ENCODE measurements around the gene ADAMTS17.

ADAMTS17 gene

DNA sequence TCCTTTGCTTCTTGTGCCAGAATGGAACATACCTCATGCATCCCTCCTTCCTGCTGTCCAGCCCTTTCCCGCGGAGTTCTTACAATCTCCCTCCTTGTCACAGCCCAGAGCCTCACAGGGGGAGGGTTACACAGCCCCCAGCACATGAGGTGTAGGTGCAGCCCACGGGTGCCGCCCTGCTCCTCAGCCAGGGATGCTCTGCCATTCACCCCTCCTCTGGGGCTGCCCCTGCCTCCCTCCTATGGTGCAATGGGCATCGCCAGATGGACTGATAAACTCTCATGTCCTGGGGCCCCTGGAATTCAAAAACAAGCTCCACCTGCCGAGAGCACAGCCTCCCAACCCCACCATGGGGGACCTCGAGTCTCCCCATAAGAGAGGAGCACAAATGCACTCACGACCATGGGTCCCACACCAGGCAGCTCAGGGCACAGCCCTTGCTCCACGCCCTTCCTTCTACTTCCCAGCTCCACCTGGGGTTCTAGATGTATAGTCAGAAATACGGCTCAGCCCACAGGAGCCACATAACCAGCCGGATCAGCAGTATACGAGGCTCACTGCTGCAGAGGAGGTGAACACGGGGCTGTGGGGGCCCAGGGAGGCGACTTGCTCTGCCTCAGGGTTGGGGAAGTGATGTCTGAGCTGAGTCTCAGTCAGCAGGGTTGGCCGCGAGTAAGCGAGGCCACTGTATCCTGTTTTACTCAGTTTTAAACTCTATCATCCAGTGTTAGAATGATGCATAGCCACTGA, 338.8 kb downstream of the ADAMTS17 start:
- Mint-ChIP-seq H3K4me1 (no peaks in the 10 kb centered on the region), H3K27ac (ENCODE audit: low read depth) (no peak overlapping the region), H3K27me3 (no peaks in the 10 kb centered on the region), H3K4me3 (no peak overlapping the region), H3K9me3 (no peaks in the 10 kb centered on the region), H3K36me3 (ENCODE audit: insufficient read depth) (no peaks in the 10 kb centered on the region)
- DNase-seq (ENCODE audit: low spot score in 2 of 2) (no peak), ATAC-seq (replicated peaks; ENCODE audit: extremely low read depth, poor library complexity, severe bottlenecking) (no peak)

DNA sequence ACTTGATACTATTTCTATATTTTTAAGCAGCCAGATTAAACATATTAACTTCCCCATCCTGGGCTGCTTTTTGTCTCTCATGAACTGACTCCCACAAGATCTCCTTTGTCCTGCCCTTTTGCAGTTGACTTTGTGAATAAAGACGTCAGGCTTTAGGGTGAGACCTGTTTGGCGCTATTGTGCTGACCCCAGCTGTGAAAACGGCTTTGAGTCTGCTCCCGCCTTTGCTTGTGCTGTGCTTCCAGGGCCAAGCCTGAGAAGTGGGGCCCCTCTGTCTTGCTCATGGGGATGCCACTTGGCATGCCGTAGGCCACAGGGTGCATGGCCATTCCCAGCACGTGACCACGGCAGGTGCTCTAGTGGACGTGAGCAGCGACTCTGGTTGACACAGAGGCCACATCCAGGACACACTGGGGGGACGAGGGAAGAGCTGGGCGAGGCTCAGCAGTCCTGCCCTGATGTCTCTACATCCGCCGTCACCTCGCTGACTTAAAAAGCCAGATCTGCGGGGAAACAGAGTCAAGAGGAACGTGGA, 339.6 kb downstream of the ADAMTS17 start:
- H3K4me1 Mint-ChIP-seq, result no peaks in the 10 kb centered on the region
- no peaks in the 10 kb centered on the region for H3K36me3 Mint-ChIP-seq (ENCODE audit: insufficient read depth)
- ATAC-seq (replicated peaks; ENCODE audit: extremely low read depth, poor library complexity, severe bottlenecking) (no peak), DNase-seq (ENCODE audit: low spot score in 2 of 2) (no peak)
- H3K27ac Mint-ChIP-seq (ENCODE audit: low read depth), result no peak overlapping the region
- no peak overlapping the region for H3K4me3 Mint-ChIP-seq
- no peaks in the 10 kb centered on the region for H3K9me3 Mint-ChIP-seq
- H3K27me3 Mint-ChIP-seq, result no peaks in the 10 kb centered on the region

DNA sequence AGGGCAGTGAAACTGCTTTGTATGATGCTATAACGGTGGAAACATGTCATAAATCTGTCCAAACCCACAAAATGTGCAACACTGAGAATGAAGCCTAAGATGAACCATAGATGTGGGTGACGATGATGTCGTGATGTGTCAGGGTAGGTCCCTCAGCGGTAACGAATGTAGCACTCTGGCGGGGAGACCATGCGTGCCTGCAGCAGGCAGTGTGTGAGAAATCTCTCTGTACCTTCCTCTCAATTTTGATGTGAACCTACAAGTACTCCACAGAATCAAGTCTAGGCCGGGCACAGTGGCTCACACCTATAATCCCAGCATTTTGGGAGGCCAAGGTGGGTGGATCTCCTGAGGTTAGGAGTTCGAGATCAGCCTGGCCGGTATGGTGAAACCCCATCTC, 340.4 kb downstream of the ADAMTS17 start:
- ATAC-seq (replicated peaks; ENCODE audit: extremely low read depth, poor library complexity, severe bottlenecking), result no peak
- no peak overlapping the region for H3K27ac Mint-ChIP-seq (ENCODE audit: low read depth)

DNA sequence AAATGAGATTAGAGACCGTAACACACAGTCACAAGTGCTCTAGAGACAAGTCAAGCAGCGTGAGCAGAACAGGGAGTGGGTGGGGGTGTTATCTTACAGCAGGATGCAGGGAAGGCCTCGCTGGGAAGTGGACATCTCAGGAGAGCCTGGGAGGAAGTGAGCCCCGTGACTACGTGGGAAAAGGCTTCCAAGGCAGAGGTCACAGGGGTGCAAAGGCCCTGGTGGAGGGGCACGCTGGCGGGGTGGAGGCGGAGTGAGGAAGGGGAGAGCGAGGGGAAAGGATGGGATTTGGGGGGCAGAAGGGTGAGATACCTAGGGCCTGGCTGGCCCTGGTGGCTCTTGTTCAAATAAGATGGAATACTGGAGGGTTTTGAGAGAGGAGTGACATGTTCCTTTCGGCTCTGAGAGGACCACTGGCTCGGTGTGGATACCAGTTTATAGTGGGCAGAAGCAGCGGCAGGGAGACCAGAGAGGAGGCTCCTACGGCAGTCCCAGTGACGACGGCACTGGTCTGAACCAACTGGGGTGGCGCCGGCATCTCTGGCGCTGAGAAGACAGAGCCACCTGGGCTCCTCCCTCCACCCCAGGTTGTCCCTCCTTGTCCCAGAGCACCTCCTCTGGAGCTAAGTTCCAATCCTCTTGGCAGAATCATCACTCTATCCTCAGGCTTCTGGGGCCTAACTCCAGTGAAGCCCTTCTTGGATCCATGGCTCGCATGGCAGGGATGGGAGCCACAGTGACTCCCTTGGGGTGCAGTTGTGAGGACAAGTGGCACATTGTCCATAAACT, 342.3 kb downstream of the ADAMTS17 start:
- Mint-ChIP-seq H3K4me3 (no peak overlapping the region), H3K27me3 (no peaks in the 10 kb centered on the region), H3K36me3 (ENCODE audit: insufficient read depth) (no peaks in the 10 kb centered on the region), H3K4me1 (no peaks in the 10 kb centered on the region), H3K27ac (ENCODE audit: low read depth) (no peak overlapping the region), H3K9me3 (no peaks in the 10 kb centered on the region)
- ATAC-seq (replicated peaks; ENCODE audit: extremely low read depth, poor library complexity, severe bottlenecking) (no peak), DNase-seq (ENCODE audit: low spot score in 2 of 2) (no peak)

More for the DNA sequence above, 340.4 kb downstream of the ADAMTS17 start:
- H3K27me3 Mint-ChIP-seq, result no peaks in the 10 kb centered on the region
- no peak for DNase-seq (ENCODE audit: low spot score in 2 of 2)
- H3K4me1 Mint-ChIP-seq, result no peaks in the 10 kb centered on the region
- H3K4me3 Mint-ChIP-seq, result no peak overlapping the region
- H3K9me3 Mint-ChIP-seq, result no peaks in the 10 kb centered on the region
- H3K36me3 Mint-ChIP-seq (ENCODE audit: insufficient read depth), result no peaks in the 10 kb centered on the region

DNA sequence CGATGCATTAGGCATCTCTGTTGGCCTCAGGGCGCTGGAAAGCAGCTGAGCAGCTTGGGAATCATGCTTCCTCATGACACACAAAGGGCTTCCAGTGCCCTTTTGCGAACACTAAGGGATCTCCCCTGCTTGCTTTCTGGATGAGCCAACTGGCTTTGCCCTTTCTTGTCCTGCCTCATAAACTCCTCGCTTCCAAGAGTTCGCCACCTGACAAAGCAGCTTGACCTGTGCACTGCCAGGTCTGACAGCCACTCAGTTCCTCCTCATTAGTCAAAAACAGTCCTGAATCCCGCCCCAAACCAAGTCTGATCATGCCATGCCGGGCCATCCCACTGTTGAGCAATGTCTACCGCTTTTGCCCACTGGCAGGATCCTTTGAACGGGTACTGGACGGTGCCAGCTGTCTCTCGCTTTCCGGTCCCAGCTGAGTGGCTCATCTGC, 343.1 kb downstream of the ADAMTS17 start:
- H3K27me3 Mint-ChIP-seq, result no peaks in the 10 kb centered on the region
- no peak for DNase-seq (ENCODE audit: low spot score in 2 of 2)
- H3K27ac Mint-ChIP-seq (ENCODE audit: low read depth), result no peak overlapping the region
- H3K4me3 Mint-ChIP-seq, result no peak overlapping the region
- H3K4me1 Mint-ChIP-seq, result no peaks in the 10 kb centered on the region
- H3K9me3 Mint-ChIP-seq, result no peaks in the 10 kb centered on the region
- ATAC-seq (replicated peaks; ENCODE audit: extremely low read depth, poor library complexity, severe bottlenecking), result no peak
- H3K36me3 Mint-ChIP-seq (ENCODE audit: insufficient read depth), result no peaks in the 10 kb centered on the region

DNA sequence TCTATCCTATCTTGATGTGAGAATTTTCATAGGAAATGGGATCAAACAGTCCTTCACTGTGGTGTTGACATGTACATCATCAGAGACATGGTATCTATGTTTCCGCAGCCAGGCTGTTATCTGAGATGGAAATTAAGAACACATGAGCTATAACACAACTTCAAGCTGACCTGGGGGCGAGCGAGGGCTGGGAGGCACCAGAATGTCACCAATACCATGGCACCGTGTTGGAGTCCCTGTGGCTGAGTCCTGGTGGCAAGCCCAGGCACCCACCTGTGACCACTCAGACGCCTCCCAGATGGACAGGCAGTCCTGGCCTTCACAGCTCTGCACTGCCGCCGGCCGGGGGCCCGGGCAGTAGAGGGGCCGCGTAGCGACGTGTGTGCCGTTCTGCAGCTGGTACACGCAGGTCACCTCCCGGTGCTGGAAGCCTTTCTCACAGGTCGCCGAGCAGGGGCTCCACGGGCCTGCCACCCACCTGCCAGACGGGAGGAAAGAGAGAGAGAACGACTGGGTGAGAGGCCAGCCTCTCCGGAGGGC, 344.6 kb downstream of the ADAMTS17 start:
- Mint-ChIP-seq H3K27me3 (no peaks in the 10 kb centered on the region), H3K4me1 (no peaks in the 10 kb centered on the region), H3K36me3 (ENCODE audit: insufficient read depth) (peaks cover 4% of the 10 kb centered on the region), H3K9me3 (no peaks in the 10 kb centered on the region), H3K27ac (ENCODE audit: low read depth) (no peak overlapping the region), H3K4me3 (no peak overlapping the region)
- no peak for ATAC-seq (replicated peaks; ENCODE audit: extremely low read depth, poor library complexity, severe bottlenecking)
- no peak for DNase-seq (ENCODE audit: low spot score in 2 of 2)

DNA sequence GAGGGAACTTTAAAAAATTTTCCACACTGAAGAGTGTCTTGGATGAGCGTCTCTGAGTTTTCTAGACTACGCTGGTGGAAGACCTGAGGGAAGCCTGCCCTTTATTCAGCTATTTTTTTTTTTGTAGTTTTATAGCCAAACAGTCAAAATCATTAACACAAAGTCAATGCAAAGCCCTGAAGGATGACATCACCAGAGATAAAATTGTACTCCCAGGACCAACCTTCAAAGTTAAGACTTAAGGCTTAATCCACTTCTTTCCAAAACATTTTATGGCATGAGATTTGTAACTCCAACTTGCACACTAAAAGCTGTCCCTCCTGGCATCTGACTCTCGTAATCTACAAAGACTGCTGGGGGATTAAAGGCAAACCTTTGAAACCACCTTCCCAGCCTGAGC, 345.1 kb downstream of the ADAMTS17 start:
- H3K27ac Mint-ChIP-seq (ENCODE audit: low read depth), result no peak overlapping the region
- no peaks in the 10 kb centered on the region for H3K4me1 Mint-ChIP-seq
- DNase-seq (ENCODE audit: low spot score in 2 of 2) (no peak), ATAC-seq (replicated peaks; ENCODE audit: extremely low read depth, poor library complexity, severe bottlenecking) (no peak)
- no peak overlapping the region for H3K4me3 Mint-ChIP-seq
- no peaks in the 10 kb centered on the region for H3K27me3 Mint-ChIP-seq
- peaks cover 4% of the 10 kb centered on the region for H3K36me3 Mint-ChIP-seq (ENCODE audit: insufficient read depth)
- no peaks in the 10 kb centered on the region for H3K9me3 Mint-ChIP-seq

DNA sequence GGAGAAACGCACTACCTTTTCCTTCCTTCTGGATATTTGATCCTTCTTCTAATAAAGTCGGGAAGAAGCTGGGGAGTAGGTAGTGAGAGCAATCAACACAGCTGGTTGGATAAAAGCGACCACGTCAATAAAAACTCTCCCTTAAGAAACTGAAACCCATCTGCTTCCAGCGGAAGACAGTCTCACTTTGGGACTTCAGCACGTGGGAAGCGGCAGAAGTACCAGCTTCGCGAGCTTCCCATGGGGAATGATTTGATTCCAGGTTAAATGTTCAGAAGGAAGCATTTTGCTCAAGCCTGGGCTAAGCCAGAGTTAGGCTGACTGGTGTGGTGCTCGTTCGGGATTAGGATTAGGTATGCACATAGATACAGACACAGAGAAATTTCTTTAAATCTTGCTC, 346.2 kb downstream of the ADAMTS17 start:
- Mint-ChIP-seq H3K27me3 (no peaks in the 10 kb centered on the region), H3K36me3 (ENCODE audit: insufficient read depth) (peaks cover 4% of the 10 kb centered on the region), H3K4me3 (no peak overlapping the region), H3K9me3 (no peaks in the 10 kb centered on the region), H3K27ac (ENCODE audit: low read depth) (no peak overlapping the region), H3K4me1 (no peaks in the 10 kb centered on the region)
- ATAC-seq (replicated peaks; ENCODE audit: extremely low read depth, poor library complexity, severe bottlenecking), result no peak
- no peak for DNase-seq (ENCODE audit: low spot score in 2 of 2)

DNA sequence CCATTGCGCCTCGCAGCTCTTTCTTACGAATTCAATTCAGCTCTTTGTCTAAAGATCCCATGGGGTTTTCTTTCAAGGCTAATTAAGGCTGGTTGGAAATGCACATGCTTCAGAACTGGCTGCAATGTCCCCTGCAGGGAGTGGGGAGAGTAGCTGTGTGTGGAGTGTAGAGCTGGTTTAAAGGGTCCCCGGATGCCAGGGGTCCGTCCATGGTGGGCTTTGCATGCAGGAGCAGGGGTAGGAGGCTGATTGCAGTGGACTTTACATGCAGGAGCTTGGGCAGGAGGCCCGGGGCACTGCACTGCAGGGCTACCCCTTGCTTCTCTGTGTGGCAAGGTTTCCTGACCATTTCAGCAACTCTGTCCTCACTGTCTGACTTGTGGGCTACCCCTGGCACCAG, 346.9 kb downstream of the ADAMTS17 start:
- DNase-seq (ENCODE audit: low spot score in 2 of 2) (no peak), ATAC-seq (replicated peaks; ENCODE audit: extremely low read depth, poor library complexity, severe bottlenecking) (no peak)
- Mint-ChIP-seq H3K9me3 (no peaks in the 10 kb centered on the region), H3K27ac (ENCODE audit: low read depth) (no peak overlapping the region), H3K36me3 (ENCODE audit: insufficient read depth) (peaks cover 4% of the 10 kb centered on the region), H3K4me3 (no peak overlapping the region), H3K27me3 (no peaks in the 10 kb centered on the region), H3K4me1 (no peaks in the 10 kb centered on the region)

DNA sequence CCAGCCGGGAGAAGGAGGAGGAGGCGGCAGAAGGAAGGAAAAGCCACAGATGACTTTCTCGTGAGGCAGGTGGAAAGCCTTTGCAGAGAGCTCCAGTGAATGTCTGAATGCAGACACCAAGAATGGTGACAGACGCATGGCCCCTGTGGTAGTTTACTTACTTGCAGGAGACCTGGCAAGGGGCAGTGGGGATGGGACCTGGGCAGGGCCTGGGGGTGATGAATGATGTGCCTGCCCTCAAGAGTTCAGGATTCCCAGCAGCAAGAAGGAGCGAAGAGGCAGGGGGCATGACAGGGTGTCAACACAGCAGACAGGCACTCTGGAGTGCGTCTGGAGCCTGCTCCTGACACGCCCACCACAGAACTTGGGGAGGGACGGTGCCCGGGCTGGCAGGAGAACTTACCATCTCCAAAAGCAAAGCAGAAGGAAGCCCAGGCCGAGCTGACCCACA, 348.1 kb downstream of the ADAMTS17 start:
- Mint-ChIP-seq H3K9me3 (no peaks in the 10 kb centered on the region), H3K27ac (ENCODE audit: low read depth) (no peak overlapping the region), H3K36me3 (ENCODE audit: insufficient read depth) (peaks cover 4% of the 10 kb centered on the region), H3K27me3 (no peaks in the 10 kb centered on the region), H3K4me1 (no peaks in the 10 kb centered on the region), H3K4me3 (no peak overlapping the region)
- no peak for DNase-seq (ENCODE audit: low spot score in 2 of 2)
- no peak for ATAC-seq (replicated peaks; ENCODE audit: extremely low read depth, poor library complexity, severe bottlenecking)

DNA sequence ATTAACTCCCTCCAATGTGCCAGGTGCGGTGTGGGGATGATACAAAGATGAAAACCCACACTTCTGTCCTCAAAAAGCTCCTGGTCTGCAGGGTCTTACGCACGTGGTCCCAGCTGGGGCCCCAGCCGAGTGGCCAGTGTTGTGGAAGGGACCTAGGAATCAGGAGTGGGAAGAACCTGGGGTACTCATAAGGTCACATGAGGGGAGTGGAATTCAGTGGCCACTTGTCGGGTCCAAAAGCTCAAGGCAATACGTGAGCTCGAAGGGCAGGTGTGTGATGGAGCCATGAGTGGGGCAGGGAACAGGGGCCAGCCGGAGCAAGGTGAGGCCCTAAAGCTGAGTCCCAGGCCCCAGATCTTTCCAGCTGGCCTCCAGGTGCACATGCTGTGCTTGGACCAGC, 348.5 kb downstream of the ADAMTS17 start:
- ATAC-seq (replicated peaks; ENCODE audit: extremely low read depth, poor library complexity, severe bottlenecking), result no peak
- DNase-seq (ENCODE audit: low spot score in 2 of 2), result no peak
- Mint-ChIP-seq H3K27me3 (no peaks in the 10 kb centered on the region), H3K4me1 (no peaks in the 10 kb centered on the region), H3K27ac (ENCODE audit: low read depth) (no peak overlapping the region), H3K4me3 (no peak overlapping the region), H3K36me3 (ENCODE audit: insufficient read depth) (peaks cover 4% of the 10 kb centered on the region), H3K9me3 (no peaks in the 10 kb centered on the region)

DNA sequence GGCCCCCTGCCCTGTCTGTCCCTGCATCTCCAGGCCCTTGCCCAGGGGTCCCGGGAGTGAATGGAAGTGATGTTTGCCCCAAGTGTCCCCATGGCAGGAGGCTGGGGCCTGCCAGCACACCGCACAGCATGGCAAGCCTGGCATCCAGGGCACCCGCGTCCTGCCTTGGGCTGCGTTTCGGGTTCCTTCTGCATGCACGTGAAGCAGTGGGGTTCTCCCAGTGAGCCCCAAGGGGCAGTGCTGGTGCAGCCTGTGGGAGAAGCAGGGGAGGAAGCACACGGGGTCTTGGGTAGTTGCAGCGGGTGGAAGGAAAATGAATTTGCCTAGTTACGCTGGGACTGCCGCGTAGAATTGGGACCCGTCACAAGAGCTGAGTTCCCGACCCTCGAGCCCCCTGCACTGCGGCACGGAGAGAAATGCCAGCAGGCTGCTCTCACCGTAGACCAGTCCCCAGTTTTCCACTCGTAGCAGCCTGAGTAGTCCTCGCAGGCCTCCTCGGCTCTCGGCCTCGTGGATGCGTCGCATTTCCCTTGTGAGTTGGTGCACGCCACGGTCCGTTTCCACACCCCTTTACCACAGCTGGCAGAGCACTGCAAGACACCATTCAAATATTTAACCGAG, 349.1 kb downstream of the ADAMTS17 start:
- ATAC-seq (replicated peaks; ENCODE audit: extremely low read depth, poor library complexity, severe bottlenecking) (no peak), DNase-seq (ENCODE audit: low spot score in 2 of 2) (no peak)
- Mint-ChIP-seq H3K36me3 (ENCODE audit: insufficient read depth) (peaks cover 4% of the 10 kb centered on the region), H3K4me3 (no peak overlapping the region), H3K9me3 (no peaks in the 10 kb centered on the region), H3K4me1 (no peaks in the 10 kb centered on the region), H3K27me3 (no peaks in the 10 kb centered on the region), H3K27ac (ENCODE audit: low read depth) (no peak overlapping the region)
